ENCODE measurements around the gene PLEKHS1. TPM values are rescaled to one million over a fixed set of nuclear protein-coding genes. Genes with fewer than 3 reads are reported as not detected.

PLEKHS1 gene
- polyA plus RNA-seq, 1 donor = 62.4 TPM

- Histone ChIP-seq H3K27me3 (ENCODE audit: control insufficient read depth, insufficient read depth, low read length) (no peaks in the 10 kb centered on the region), H3K4me1 (ENCODE audit: control insufficient read depth, insufficient read depth, low read length) (no peaks in the 10 kb centered on the region), H3K9me3 (ENCODE audit: control insufficient read depth, low read depth, low read length) (no peaks in the 10 kb centered on the region), H3K36me3 (ENCODE audit: control insufficient read depth, insufficient read depth, low read length) (peaks cover 25% of the 10 kb centered on the region), H3K4me3 (ENCODE audit: low read length) (no peak overlapping the region), H3K27ac (ENCODE audit: low read length) (no peak overlapping the region)
- no peak for DNase-seq
- no CpG with 5 or more reads among the region's 2 CpGs for WGBS (ENCODE audit: insufficient coverage, low lambda C conversion rate)
These were observed 35.2 kb upstream of the PLEKHS1 start for GRCh38 chr10:113716109-113716910.

GRCh38 chr10:113718969-113719822 is 32.3 kb upstream of the PLEKHS1 start:
- DNase-seq = peak; percentile 21 to 52
- H3K36me3 ChIP-seq (ENCODE audit: control insufficient read depth, insufficient read depth, low read length) = peaks cover 47% of the 10 kb centered on the region
- no peaks in the 10 kb centered on the region for H3K27me3 ChIP-seq (ENCODE audit: control insufficient read depth, insufficient read depth, low read length)
- no peak overlapping the region for H3K4me3 ChIP-seq (ENCODE audit: low read length)
- H3K9me3 ChIP-seq (ENCODE audit: control insufficient read depth, low read depth, low read length) = no peaks in the 10 kb centered on the region
- H3K27ac ChIP-seq (ENCODE audit: low read length) = no peak overlapping the region
- 93% methylated on average over 10 of the region's 21 CpGs for WGBS (ENCODE audit: insufficient coverage, low lambda C conversion rate)
- no peaks in the 10 kb centered on the region for H3K4me1 ChIP-seq (ENCODE audit: control insufficient read depth, insufficient read depth, low read length)

GRCh38 chr10:113720386-113720785 is 31.1 kb upstream of the PLEKHS1 start:
- H3K27ac ChIP-seq (ENCODE audit: low read length) = no peak overlapping the region
- peaks cover 54% of the 10 kb centered on the region for H3K36me3 ChIP-seq (ENCODE audit: control insufficient read depth, insufficient read depth, low read length)
- no peak for DNase-seq

GRCh38 chr10:113732160-113732881 is 19.2 kb upstream of the PLEKHS1 start:
- DNase-seq = no peak
- Histone ChIP-seq H3K27me3 (ENCODE audit: control insufficient read depth, insufficient read depth, low read length) (no peaks in the 10 kb centered on the region), H3K9me3 (ENCODE audit: control insufficient read depth, low read depth, low read length) (no peaks in the 10 kb centered on the region), H3K27ac (ENCODE audit: low read length) (no peak overlapping the region), H3K36me3 (ENCODE audit: control insufficient read depth, insufficient read depth, low read length) (peaks cover 26% of the 10 kb centered on the region), H3K4me3 (ENCODE audit: low read length) (no peak overlapping the region), H3K4me1 (ENCODE audit: control insufficient read depth, insufficient read depth, low read length) (peaks cover 6% of the 10 kb centered on the region)
- WGBS (ENCODE audit: insufficient coverage, low lambda C conversion rate) = 100% methylated on average over 2 of the region's 9 CpGs

More at GRCh38 chr10:113720386-113720785, 31.1 kb upstream of the PLEKHS1 start:
- Histone ChIP-seq H3K4me3 (ENCODE audit: low read length) (no peak overlapping the region), H3K27me3 (ENCODE audit: control insufficient read depth, insufficient read depth, low read length) (no peaks in the 10 kb centered on the region), H3K4me1 (ENCODE audit: control insufficient read depth, insufficient read depth, low read length) (no peaks in the 10 kb centered on the region), H3K9me3 (ENCODE audit: control insufficient read depth, low read depth, low read length) (no peaks in the 10 kb centered on the region)
- no CpG with 5 or more reads among the region's 8 CpGs for WGBS (ENCODE audit: insufficient coverage, low lambda C conversion rate)

- DNase-seq = no peak
- H3K9me3 ChIP-seq (ENCODE audit: control insufficient read depth, low read depth, low read length) = no peaks in the 10 kb centered on the region
- no peak overlapping the region for H3K27ac ChIP-seq (ENCODE audit: low read length)
- 60% methylated on average over 1 of the region's 4 CpGs for WGBS (ENCODE audit: insufficient coverage, low lambda C conversion rate)
- peaks cover 6% of the 10 kb centered on the region for H3K4me1 ChIP-seq (ENCODE audit: control insufficient read depth, insufficient read depth, low read length)
- no peaks in the 10 kb centered on the region for H3K27me3 ChIP-seq (ENCODE audit: control insufficient read depth, insufficient read depth, low read length)
- H3K4me3 ChIP-seq (ENCODE audit: low read length) = no peak overlapping the region
- peaks cover 23% of the 10 kb centered on the region for H3K36me3 ChIP-seq (ENCODE audit: control insufficient read depth, insufficient read depth, low read length)
These were observed 18.5 kb upstream of the PLEKHS1 start for GRCh38 chr10:113732966-113733365.

- DNase-seq = no peak
- H3K27ac ChIP-seq (ENCODE audit: low read length) = no peak overlapping the region
- peaks cover 16% of the 10 kb centered on the region for H3K36me3 ChIP-seq (ENCODE audit: control insufficient read depth, insufficient read depth, low read length)
- no peak overlapping the region for H3K4me3 ChIP-seq (ENCODE audit: low read length)
- no peaks in the 10 kb centered on the region for H3K27me3 ChIP-seq (ENCODE audit: control insufficient read depth, insufficient read depth, low read length)
- H3K4me1 ChIP-seq (ENCODE audit: control insufficient read depth, insufficient read depth, low read length) = peaks cover 6% of the 10 kb centered on the region
- WGBS (ENCODE audit: insufficient coverage, low lambda C conversion rate) = no CpG with 5 or more reads among the region's 4 CpGs
- H3K9me3 ChIP-seq (ENCODE audit: control insufficient read depth, low read depth, low read length) = no peaks in the 10 kb centered on the region
These were observed 17.8 kb upstream of the PLEKHS1 start for GRCh38 chr10:113733635-113734034.

- no peaks in the 10 kb centered on the region for H3K36me3 ChIP-seq (ENCODE audit: control insufficient read depth, insufficient read depth, low read length)
- no CpG with 5 or more reads among the region's 2 CpGs for WGBS (ENCODE audit: insufficient coverage, low lambda C conversion rate)
- DNase-seq = peak; percentile 66 to 80
- H3K27me3 ChIP-seq (ENCODE audit: control insufficient read depth, insufficient read depth, low read length) = no peaks in the 10 kb centered on the region
- no peaks in the 10 kb centered on the region for H3K9me3 ChIP-seq (ENCODE audit: control insufficient read depth, low read depth, low read length)
- no peak overlapping the region for H3K4me3 ChIP-seq (ENCODE audit: low read length)
- peaks cover 6% of the 10 kb centered on the region for H3K4me1 ChIP-seq (ENCODE audit: control insufficient read depth, insufficient read depth, low read length)
- H3K27ac ChIP-seq (ENCODE audit: low read length) = no peak overlapping the region
These were observed 15.6 kb upstream of the PLEKHS1 start for GRCh38 chr10:113735913-113736312.

- no peaks in the 10 kb centered on the region for H3K36me3 ChIP-seq (ENCODE audit: control insufficient read depth, insufficient read depth, low read length)
- H3K4me3 ChIP-seq (ENCODE audit: low read length) = no peak overlapping the region
- no peaks in the 10 kb centered on the region for H3K9me3 ChIP-seq (ENCODE audit: control insufficient read depth, low read depth, low read length)
- H3K27ac ChIP-seq (ENCODE audit: low read length) = no peak overlapping the region
- no CpG with 5 or more reads among the region's 1 CpG for WGBS (ENCODE audit: insufficient coverage, low lambda C conversion rate)
- H3K27me3 ChIP-seq (ENCODE audit: control insufficient read depth, insufficient read depth, low read length) = no peaks in the 10 kb centered on the region
- H3K4me1 ChIP-seq (ENCODE audit: control insufficient read depth, insufficient read depth, low read length) = peaks cover 6% of the 10 kb centered on the region
- peak in 1 of 2 donors; percentile 30 for DNase-seq
These were observed 14.9 kb upstream of the PLEKHS1 start for GRCh38 chr10:113736576-113736975.

- Histone ChIP-seq H3K36me3 (ENCODE audit: control insufficient read depth, insufficient read depth, low read length) (no peaks in the 10 kb centered on the region), H3K27ac (ENCODE audit: low read length) (no peak overlapping the region), H3K9me3 (ENCODE audit: control insufficient read depth, low read depth, low read length) (no peaks in the 10 kb centered on the region), H3K4me3 (ENCODE audit: low read length) (no peak overlapping the region), H3K27me3 (ENCODE audit: control insufficient read depth, insufficient read depth, low read length) (no peaks in the 10 kb centered on the region), H3K4me1 (ENCODE audit: control insufficient read depth, insufficient read depth, low read length) (peaks cover 6% of the 10 kb centered on the region)
- DNase-seq = no peak
- 88% methylated on average over 1 of the region's 4 CpGs for WGBS (ENCODE audit: insufficient coverage, low lambda C conversion rate)
These were observed 12.5 kb upstream of the PLEKHS1 start for GRCh38 chr10:113739031-113739430.

- no CpG with 5 or more reads among the region's 3 CpGs for WGBS (ENCODE audit: insufficient coverage, low lambda C conversion rate)
- Histone ChIP-seq H3K9me3 (ENCODE audit: control insufficient read depth, low read depth, low read length) (no peaks in the 10 kb centered on the region), H3K36me3 (ENCODE audit: control insufficient read depth, insufficient read depth, low read length) (no peaks in the 10 kb centered on the region), H3K4me1 (ENCODE audit: control insufficient read depth, insufficient read depth, low read length) (peaks cover 7% of the 10 kb centered on the region), H3K4me3 (ENCODE audit: low read length) (no peak overlapping the region), H3K27me3 (ENCODE audit: control insufficient read depth, insufficient read depth, low read length) (no peaks in the 10 kb centered on the region), H3K27ac (ENCODE audit: low read length) (no peak overlapping the region)
- no peak for DNase-seq
These were observed 11.9 kb upstream of the PLEKHS1 start for GRCh38 chr10:113739577-113739976.

Measured in large intestine (tissue), 3 donors.